ENCODE data around the gene TTC6. TPM values are rescaled to one million over a fixed set of nuclear protein-coding genes. Genes with fewer than 3 reads are reported as not detected.

TTC6 gene
- polyA plus RNA-seq, 10 donors: 0.04 to 0.39 (median 0.19) TPM; not detected in 2

- peak in 1 of 3 donors; percentile 34 for DNase-seq
Measured at GRCh38 chr14:37597914-37598746, 2.7 kb downstream of the TTC6 start.

- peak in 1 of 3 donors; percentile 19 for DNase-seq
Measured at GRCh38 chr14:37598747-37599506, 3.5 kb downstream of the TTC6 start.

- peak in 1 of 3 donors; percentile 52 for DNase-seq
Measured at GRCh38 chr14:37599507-37600368, 4.3 kb downstream of the TTC6 start.

GRCh38 chr14:37600880-37601741, 5.7 kb downstream of the TTC6 start:
- no peak for DNase-seq

GRCh38 chr14:37601865-37602264, 6.4 kb downstream of the TTC6 start:
- no peak for DNase-seq

- no peak for DNase-seq
Measured at GRCh38 chr14:37602605-37603453, 7.4 kb downstream of the TTC6 start.

- no peak for DNase-seq
Measured at GRCh38 chr14:37603688-37604251, 8.3 kb downstream of the TTC6 start.

- no peak for DNase-seq
Measured at GRCh38 chr14:37606678-37607077, 11.2 kb downstream of the TTC6 start.

GRCh38 chr14:37608649-37609048, 13.2 kb downstream of the TTC6 start:
- DNase-seq: no peak

- DNase-seq: no peak
Measured at GRCh38 chr14:37610945-37611523, 15.6 kb downstream of the TTC6 start.

- no peak for DNase-seq
Measured at GRCh38 chr14:37615582-37616289, 20.3 kb downstream of the TTC6 start.

GRCh38 chr14:37616853-37617252, 21.4 kb downstream of the TTC6 start:
- no peak for DNase-seq

GRCh38 chr14:37617864-37618365, 22.5 kb downstream of the TTC6 start:
- DNase-seq: no peak

GRCh38 chr14:37618498-37619028, 23.1 kb downstream of the TTC6 start:
- DNase-seq: no peak

- no peak for DNase-seq
Measured at GRCh38 chr14:37620856-37621255, 25.4 kb downstream of the TTC6 start.

GRCh38 chr14:37622231-37622923, 26.9 kb downstream of the TTC6 start:
- peak in 2 of 3 donors; percentile 21 to 65 for DNase-seq

- DNase-seq: peak; percentile 21 to 65 (median 35)
Measured at GRCh38 chr14:37623426-37623951, 28.1 kb downstream of the TTC6 start.

All from muscle of back (tissue), 11 donors.